Uterus (tissue), 2 donors: ENCODE results near the gene CISH.

Experiments
- POLR2A ChIP-seq, 2 donors: fragments of 450-650 bp; IDR thresholded peaks; one replicate each; pipeline ENCODE4 v1.6.1; 2016; ENCODE audit warnings: antibody characterized with exemption in 2 of 2, mild to moderate bottlenecking in 1 of 2, moderate library complexity in 1 of 2
- TF ChIP-seq, protein P1 (sequence below), 4 experiments: fragments of 200-600 bp in 2 of 4; fragments of 450-650 bp in 2 of 4; sonication (generic) in 2 of 4; IDR thresholded peaks; one replicate each; pipeline ENCODE4 v1.5.1; 2016 to 2019; ENCODE audit warnings: antibody characterized with exemption in 4 of 4, mild to moderate bottlenecking in 2 of 4, moderate library complexity in 1 of 4

DNA sequence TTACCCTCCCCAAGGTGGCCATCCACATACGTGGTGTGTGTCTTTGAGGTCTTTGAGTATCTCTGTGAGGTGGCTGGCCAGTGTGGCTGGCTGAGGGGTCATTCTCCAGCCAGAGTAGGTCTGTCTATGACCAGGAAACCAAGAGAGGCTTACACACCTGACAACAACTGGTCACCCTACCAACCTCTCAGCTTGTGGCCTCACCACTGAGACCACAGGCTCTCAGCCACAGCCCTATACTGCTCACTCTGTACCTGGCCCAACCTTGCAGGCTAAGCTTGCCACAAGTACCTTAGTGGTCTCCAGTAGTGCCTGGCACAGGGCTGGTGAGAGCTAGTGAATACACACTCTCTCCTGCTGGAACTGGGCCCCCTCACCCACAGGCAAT is 37.1 kb downstream of the CISH start:
- TF ChIP-seq, protein P1, sequence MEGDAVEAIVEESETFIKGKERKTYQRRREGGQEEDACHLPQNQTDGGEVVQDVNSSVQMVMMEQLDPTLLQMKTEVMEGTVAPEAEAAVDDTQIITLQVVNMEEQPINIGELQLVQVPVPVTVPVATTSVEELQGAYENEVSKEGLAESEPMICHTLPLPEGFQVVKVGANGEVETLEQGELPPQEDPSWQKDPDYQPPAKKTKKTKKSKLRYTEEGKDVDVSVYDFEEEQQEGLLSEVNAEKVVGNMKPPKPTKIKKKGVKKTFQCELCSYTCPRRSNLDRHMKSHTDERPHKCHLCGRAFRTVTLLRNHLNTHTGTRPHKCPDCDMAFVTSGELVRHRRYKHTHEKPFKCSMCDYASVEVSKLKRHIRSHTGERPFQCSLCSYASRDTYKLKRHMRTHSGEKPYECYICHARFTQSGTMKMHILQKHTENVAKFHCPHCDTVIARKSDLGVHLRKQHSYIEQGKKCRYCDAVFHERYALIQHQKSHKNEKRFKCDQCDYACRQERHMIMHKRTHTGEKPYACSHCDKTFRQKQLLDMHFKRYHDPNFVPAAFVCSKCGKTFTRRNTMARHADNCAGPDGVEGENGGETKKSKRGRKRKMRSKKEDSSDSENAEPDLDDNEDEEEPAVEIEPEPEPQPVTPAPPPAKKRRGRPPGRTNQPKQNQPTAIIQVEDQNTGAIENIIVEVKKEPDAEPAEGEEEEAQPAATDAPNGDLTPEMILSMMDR (IDR thresholded peaks at IDR 0.05) = no peak
- no peak for TF ChIP-seq POLR2A (IDR thresholded peaks at IDR 0.05)
